GM21526 (cell line): ENCODE results near the gene DYNC1I1.
A peak's percentile ranks its signal among the peaks of the same experiment; 100 is the strongest.

Experiments
- ATAC-seq: cut with Tn5 transposase; IDR thresholded peaks from one replicate; pipeline ENCODE4 v1.9.1; 2021; ENCODE audit warnings: moderate library complexity; ENCODE audit not compliant: unreplicated experiment, low FRiP score

DYNC1I1 gene

DNA sequence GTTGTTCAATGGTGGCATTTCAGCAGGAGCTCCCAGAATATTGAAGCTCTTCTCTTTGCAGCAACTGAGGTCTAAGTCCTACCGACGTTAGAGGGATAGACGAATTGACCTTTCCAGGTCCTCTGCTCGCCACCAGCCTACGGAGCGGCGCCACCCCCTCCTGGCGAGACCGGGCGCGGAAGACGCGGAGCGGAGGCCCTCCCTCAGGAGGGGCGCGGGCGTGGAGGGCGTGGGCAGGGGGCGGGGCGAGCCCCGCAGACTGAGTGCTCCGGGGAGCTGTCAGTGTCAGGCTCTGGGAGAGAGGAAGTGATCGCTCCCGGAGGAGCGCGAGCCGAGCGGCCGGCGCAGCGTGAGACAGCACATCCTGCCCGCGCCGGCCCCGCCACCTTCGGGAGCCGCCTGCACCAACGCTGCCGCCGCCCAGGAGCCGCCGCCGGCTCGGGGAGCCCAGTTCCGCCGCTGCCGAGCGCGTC is at the start of gene DYNC1I1:
Gene DYNC1I1, plus strand, starts transcription at position 257 of the 473 bp plus-strand sequence. CDS start 32,176 bp downstream, outside the sequence.
- ATAC-seq = peak; percentile 96

DNA sequence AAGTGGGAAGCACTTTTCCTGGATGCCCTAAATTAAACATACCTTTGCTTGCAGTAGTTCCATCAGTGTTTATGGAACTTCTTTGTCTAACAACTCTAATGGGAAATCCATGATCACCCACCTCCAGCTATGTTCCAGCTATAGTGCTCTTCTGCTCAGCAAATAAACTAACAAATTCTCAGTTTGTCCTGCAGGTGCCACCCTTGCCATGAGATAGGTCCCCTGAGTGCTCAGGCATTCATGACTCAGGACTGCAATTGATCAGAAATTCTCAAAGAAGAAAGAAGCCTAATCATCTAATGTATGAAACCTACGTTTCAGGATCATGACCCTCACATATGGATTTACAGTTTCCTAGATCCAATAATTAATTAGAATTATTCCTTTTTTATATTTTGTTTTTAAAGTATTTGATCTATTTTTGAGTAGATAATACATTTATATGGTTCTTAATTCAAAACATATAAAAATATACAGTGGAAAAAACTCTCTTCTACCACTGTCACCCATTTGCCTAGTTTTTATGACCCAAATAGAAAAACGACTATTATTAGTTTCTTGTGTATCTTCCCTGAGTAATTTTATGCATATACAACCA is 48.7 kb upstream of the DYNC1I1 start:
- no peak for ATAC-seq

DNA sequence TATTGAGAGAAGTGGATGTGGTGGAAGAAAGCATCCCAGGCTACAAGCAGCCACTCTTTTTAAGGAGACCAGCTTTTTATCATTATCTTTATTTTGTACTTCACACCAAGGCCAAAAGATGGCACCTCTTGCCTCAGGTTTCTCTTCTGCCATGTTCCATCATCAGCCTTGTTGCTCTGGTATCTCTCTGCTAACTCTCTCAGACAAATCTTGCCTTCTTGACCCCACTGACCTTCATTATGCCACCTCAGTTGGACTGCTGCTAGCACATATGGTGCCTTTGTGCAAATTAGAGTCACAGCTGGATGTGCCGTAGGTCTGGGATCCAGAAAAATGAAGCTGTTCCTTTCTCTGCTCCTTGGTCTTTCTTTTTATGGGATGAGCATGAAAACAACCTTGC is 47.1 kb upstream of the DYNC1I1 start:
- ATAC-seq = no peak

DNA sequence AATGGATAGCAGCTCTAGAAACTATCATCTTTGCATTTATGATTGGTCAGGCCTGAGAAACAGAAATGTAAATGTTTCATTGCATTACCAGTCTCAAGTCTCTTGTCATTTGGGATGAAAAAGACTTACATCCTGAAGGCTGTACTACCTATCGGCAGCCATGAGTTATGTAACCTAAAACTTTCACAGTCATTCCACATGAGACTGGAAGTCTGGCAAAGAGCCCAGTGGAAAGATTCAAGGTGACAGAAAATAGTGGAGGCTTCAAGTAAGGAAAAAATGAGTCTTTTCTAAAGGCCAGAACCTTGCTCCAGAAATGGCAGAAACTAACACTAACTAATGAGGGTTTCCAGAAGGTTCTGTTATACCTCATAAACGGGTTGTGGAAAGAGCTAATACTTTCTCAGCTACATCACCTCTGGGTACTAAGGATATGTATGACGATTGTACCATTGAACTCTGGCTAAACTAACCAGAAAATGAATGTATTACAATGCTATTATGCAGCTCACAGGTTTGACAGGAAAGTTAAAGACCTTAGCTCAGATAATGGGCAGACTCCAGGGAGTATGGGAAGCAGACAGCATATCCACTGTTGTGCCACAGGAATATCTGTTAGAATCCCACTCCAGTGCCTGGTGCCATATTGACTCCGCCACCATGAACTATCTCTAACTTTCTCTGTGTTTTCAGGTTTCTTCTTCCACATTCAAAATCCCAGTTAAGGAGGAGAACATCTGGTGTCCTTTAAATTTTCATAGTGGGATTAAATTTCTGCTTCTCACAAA is 41.7 kb upstream of the DYNC1I1 start:
- no peak for ATAC-seq

DNA sequence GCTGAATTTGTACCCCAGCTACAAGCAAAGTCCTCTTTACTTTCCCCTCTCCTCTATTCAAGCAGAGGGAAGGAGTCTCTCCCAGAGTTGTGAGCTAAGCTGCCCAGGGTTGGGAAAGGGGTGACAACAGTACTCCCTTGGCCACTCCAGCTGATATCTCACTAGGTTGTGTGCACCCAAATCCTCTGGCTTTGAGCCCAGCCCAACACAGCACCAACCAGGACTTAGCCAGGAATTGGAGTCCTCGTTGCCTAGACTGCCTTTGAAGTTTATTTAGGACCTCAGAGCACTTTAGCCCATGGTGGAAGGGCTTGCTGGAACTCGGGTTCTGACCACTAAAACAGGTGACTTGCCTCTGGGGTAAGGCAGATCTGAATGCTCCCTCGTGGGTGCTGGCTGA is 35.7 kb upstream of the DYNC1I1 start:
- no peak for ATAC-seq

DNA sequence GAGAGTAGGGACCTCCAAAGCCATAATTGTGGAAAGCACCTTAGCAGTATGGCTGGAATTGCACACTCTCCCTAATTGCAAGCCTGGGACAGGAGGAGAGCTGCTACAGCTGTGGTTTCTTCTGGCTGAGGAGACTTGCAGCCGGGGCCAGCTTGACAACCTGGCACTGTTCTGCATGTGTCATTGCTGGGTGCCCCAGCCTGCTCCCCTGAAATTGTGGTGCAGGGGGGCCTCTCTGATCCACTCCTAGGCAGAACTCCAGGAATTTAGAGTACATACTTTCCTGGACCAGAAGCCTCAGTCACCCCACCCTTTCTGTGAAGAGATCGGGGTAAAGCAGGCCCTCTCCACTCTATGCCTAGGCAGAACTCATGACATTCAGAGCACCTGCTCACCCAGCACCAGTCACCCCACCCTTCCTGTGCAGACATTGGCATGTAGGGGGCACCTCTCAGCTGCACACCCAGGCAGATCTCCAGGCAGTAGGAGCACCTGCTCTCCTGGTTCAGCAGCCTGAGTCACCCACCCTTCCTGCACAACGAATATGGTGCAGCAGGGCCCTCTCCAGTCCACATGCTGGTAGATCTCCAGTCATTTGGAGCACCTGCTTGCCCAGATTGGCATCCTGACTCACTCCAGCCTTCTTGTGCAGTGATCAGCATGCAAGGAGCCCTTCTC is 34.4 kb upstream of the DYNC1I1 start:
- no peak for ATAC-seq

DNA sequence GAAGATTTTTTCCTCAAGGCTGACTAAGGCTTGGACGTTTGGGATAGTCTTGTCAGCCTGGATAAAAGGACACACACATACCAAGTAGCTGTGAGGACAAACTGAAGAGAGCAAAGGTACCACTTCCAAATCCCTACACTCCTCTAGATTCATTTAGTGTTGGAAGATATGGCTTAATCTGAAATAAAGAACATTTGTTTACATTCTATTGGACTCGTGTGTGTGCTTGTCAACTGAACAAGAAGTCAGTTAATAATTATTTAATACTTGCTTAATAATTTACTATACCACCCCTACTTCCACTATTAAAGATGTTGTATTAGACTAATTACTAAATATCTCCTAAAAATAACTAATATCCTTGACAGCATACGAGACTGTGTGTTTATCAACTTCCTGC is 23.3 kb upstream of the DYNC1I1 start:
- ATAC-seq = no peak

DNA sequence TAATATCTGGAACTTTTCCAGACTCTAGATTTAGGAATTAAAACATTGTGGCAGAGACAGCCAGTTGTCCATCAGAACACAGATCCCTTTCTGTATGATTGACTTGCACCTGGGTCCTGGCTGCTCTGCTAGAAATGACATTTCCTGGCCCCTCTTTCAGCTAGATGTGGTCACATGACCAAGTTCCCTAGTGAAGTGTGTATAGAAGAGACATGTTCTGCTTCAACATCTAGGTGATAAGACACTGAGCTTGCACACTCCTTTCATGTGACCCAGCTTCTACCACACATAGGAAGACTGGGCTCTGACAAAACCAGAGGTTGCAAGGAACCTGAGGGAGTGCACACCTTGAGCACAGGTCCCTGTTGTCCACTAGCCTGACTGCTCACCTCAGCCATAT is 22.8 kb upstream of the DYNC1I1 start:
- ATAC-seq = no peak

DNA sequence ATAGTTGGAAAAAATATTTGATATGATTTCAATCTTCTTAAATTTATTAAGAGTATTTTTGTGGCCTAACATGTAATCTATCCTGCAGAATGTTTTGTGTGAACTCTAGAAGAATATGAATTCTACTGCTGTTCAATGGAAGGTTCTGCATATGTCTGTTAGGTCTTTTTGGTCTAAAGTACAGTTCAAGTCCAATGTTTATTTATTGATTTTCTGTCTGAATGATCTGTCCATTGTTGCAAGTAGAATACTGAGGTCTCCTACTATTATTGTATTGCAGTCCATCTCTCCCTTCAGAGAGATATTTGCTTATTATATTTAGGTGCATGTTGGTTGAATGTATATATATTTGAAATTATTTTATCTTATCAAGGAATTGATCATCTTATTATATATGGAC is 18.9 kb upstream of the DYNC1I1 start:
- ATAC-seq = no peak

DNA sequence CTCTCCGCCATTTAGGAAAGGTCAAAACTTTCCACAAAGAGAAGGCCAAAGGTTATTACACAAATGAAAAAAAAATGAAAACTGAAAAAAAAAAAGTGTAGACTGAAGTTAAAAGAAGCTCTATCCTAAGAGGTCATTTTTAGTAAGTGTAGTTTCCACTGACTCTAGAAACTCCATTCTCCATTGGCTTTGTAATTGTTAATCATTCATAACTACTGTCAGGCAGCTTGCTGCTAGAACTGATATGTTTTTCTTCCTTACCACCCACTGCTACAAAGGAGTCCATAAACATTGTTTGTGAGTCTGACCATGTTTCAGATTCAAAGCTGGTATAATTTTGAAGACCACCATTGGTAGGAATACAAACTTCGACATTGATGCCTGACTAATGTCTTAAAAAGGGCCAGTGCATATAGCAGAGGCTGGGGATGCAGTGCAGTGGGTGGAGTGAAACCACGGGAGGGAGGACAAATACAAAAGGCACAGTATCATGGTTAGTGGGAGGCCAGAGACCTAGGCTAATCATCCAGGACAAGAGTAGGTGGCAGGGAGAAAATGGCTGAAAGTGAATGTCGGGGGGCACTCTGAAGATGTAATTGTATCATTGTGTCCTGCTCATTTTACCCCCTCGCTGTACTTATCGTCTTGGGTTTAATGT is 16.9 kb upstream of the DYNC1I1 start:
- ATAC-seq = no peak

DNA sequence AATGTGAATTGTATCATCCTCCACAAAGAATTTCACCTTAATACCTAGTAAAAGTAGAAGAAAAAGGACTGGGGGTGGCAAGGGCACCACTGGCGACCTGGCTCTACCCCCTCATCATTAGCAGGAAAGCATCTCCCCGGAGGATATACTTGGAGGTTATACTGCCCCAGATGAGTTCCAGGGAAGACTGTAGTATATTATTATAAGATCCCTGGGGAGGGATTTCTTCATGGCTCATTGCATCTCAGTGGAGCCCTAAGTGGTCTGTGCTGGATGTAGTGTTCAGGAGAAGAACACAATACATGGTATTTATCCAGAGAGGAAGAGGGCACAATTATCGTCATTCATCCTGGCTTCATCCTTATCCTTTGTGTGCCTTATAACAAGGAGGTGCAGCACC is 14.2 kb upstream of the DYNC1I1 start:
- no peak for ATAC-seq

DNA sequence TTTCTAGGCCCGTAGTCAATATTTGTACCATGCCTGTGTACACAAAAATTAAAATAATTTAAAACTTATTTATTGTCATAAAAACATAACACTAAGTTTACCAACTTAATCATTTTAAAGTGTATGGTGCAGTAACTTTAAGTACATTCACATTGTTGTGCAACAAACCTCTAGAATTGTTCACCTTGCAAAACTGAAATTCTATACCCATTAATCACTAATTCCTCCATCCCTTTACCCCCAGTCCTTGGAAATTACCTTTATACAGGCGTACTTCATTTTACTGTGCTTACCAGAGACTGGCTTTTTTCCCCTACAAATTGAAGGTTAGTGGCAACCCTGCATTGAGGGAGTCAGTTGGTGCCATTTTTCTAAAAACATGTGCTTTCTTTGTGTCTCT is 6.3 kb upstream of the DYNC1I1 start:
- ATAC-seq = no peak

DNA sequence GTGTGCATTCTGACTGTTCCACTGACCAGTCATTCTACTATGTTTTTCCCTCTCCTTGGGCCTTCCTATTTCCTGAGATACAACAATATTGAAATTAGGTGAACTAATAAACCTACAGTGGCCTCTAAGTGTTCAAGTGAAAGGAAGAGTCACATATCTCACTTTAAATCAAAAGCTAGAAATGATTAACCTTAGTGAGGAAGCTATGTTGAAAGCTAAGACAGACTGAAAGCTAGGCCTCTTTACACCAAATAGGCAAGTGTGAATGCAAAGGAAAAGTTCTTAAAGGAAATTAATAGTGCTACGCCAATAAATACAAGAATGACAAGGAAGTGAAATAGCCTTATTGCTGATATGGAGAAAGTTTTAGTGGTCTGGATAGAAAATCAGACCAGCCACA is 5.7 kb upstream of the DYNC1I1 start:
- ATAC-seq = no peak

DNA sequence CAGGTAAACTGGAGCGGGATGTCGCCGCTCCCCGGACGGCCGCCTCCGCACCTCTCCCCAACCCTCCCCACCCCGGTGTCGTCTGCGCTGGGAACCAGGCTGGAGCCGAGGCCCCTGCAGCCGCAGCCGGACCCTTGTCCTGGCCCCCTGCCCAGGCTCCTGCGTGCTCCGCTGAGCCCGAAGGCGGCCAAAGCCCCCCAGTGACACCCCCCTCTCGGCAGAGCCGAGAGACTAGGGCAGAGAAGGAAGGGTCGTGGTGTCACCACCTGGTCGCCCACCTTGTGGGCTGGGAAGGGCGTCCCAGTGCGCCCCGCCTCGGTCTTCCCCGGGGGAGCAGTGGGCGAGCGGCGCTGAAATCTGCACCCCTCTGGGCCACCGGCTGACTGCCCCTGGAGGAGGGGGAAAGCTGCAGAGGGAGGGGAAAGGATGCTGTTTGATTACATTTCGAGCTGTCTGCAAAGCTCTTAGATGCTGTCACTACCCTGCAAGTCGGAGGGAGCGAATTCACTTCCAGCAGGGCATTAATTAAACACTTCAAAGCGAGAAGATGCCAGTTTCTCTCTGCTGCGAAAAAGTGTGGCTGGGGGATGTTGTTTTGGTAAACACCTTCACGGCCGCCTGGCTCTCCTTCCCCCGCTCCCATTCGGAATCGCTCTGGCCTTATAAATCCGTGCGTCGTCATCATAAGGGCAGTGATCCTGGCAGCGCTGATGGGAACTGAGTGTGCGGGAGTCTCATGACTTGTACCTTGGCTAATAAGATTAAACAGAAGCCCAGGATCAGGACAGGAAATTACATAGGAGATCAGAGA is 622 bp downstream of the DYNC1I1 start:
- no peak for ATAC-seq

DNA sequence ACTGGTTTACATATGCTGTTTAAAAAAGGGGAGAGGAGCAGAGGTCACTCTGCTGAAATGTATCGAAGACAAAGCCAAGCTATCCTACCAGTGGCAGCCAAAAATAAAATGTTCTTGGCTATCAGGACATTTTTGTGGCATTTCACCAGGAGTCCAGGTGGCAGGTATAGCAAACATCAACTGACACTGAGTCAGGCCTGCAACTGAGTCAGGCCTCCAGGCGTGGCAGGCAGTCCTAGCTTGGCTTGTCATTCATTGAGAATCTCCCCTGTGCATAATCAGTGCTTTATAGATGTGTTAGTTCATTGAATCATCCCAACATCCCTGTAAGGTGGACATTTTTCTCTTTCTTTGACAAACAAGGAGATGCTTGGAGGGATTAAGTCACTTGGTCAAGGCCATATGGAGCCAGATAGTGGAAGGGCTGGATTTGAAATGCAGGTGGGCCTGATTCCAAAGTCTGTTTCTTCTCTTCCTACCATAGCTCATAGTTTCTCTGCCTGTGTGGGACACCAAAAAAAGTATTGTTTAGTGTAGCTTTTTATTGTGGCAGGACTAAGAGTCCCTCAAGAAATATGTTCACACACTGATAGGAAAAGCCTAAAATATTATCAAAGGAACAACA is 4.3 kb downstream of the DYNC1I1 start:
- no peak for ATAC-seq

DNA sequence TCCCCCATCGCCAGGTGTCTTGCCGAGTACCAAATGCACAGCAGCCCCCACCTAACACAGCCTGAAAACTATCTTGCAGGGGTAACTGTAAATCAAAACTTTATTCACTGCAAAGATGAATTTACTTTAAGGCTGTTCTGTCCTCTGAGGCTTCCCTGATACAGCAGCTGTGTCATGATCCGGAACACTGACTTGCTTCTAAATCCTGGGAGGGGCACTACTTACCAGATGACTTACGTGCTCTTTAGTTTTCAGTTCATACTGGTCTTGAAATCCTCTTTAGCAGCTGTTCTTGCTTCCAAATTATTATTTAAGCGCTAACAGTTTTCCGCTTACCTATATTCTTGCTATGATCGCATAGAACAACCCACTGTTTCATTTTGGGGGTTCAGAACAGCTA is 4.9 kb downstream of the DYNC1I1 start:
- no peak for ATAC-seq

DNA sequence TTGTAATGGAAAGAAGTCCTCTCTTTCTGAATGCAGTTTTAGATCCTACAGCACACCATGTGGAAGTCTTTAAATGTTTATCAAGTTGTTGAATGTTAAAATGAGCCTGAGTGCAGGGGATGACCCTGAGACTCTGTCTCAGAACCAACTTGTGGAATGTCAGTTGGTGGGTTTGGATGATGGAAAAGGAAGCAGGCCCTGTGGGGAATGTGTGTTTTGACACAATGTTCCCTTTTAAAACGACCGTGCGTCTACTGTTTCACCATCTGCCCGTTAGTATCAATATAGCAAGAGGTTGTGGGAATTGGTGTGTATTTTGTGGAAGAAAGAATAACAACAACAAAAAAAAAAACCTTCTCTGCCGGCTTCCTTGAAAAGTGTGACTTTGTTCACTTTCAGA is 8.3 kb downstream of the DYNC1I1 start:
- no peak for ATAC-seq

DNA sequence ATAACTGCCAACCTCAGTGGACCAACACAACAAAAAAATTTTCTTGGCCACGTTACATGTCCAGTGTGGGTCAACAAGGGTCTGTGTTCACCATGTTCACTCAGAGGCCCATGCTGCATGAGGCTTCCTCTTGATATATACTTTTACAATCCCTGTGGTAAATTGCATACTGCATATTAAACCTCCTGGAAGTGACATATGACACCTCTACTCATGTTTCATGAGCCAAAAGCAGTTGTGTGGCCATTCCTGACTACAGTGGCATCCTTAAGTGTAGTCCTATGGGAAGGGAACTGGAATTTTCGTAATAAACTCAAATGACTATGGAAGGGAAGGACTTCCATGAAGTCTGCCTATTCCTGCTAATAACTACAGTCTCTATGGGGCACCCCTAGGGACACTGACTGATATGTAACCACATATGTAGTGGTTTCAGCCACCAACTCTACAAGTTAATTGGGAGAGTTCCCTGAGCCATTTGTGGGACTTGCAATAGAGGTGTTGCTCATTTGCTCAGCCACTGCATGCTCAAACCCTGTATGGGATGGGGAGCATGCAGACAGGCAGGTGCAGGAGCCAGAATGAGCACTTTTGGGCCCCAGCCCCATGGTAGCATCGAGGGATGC is 9.7 kb downstream of the DYNC1I1 start:
- no peak for ATAC-seq

DNA sequence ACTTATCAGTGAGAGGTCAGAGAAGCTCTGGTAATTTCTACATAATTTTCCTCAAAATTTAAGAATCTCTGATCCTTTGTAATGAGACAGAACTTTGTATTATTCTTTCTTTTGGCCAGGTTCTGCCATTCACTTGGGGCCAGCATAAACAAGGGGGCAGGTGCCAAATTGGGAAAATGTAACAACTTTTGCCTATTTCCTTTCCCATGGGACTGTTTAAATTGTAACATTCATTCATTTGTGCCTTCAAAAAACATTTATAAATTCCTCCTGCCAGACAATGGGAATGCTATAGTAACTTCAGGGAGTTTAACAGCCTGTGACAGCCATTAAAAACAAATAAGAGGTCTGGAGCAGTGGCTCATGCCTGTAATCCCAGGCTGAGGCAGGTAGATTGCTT is 12.4 kb downstream of the DYNC1I1 start:
- no peak for ATAC-seq
